SK-N-MC (cell line): ENCODE data around the gene NALCN.

Source experiments
- EZH2 ChIP-seq: fragments of 200-600 bp; sonication (generic); IDR thresholded peaks from one replicate; pipeline ENCODE4 v1.6.1; 2017; ENCODE audit warnings: antibody characterized with exemption
- FOXP2 ChIP-seq: optimal IDR thresholded peaks from 2 replicates; pipeline ENCODE3; 2011; ENCODE audit warnings: mild to moderate bottlenecking, moderate library complexity; ENCODE audit not compliant: insufficient read depth; ENCODE audit errors: extremely low read length, control extremely low read depth

- TF ChIP-seq EZH2 (no peak), FOXP2 (no peak)
Measured at GRCh38 chr13:101398191-101398590, 18.1 kb downstream of the NALCN start.
